Measurements from ENCODE around the gene TNKS1BP1. TPM values are rescaled to one million over a fixed set of nuclear protein-coding genes. Genes with fewer than 3 reads are reported as not detected.

TNKS1BP1 gene
- total RNA-seq, 1 experiment from 2014 or later, result 127 TPM

DNA sequence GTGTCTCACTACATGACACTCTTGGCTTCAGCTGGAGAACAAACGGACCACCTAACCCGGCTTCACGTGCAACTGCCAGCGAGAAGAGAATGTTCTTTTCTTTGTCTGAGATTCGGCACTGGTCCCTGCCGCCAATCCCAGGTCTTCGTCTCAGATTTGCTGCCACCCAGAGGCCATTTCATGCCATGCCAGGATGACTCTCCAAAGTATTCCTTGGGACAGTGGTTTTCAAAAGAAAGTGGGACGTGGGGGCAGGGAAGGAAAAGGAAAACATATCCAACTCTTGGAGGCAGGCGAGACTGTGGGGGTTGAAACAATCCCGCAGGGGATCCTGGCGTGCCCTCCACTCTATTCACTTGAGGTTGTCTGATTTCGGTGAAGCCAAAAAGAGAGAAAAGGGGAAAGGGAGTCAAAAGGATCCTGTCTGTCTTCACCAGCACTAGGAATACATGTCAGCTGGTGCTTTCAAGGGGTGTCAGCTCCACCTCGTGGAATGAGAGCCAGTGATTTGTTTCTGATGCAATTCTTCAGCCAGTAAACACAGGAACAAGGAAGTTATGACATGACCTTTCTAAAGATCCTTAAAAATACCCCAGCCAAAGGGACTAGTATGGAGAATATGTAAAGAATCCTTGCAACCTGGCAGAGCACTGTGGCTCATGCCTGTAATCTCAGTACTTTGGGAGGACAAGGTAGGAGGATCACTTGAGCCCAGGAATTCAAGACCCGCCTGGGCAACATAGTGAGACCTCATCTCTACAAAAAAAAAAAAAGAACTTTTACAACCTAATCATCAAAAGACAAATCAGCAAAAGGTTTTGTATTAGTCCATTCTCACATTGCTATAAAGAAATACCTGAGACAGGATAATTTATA, 46.7 kb downstream of the TNKS1BP1 start (continued):
- TF ChIP-seq, protein P1, sequence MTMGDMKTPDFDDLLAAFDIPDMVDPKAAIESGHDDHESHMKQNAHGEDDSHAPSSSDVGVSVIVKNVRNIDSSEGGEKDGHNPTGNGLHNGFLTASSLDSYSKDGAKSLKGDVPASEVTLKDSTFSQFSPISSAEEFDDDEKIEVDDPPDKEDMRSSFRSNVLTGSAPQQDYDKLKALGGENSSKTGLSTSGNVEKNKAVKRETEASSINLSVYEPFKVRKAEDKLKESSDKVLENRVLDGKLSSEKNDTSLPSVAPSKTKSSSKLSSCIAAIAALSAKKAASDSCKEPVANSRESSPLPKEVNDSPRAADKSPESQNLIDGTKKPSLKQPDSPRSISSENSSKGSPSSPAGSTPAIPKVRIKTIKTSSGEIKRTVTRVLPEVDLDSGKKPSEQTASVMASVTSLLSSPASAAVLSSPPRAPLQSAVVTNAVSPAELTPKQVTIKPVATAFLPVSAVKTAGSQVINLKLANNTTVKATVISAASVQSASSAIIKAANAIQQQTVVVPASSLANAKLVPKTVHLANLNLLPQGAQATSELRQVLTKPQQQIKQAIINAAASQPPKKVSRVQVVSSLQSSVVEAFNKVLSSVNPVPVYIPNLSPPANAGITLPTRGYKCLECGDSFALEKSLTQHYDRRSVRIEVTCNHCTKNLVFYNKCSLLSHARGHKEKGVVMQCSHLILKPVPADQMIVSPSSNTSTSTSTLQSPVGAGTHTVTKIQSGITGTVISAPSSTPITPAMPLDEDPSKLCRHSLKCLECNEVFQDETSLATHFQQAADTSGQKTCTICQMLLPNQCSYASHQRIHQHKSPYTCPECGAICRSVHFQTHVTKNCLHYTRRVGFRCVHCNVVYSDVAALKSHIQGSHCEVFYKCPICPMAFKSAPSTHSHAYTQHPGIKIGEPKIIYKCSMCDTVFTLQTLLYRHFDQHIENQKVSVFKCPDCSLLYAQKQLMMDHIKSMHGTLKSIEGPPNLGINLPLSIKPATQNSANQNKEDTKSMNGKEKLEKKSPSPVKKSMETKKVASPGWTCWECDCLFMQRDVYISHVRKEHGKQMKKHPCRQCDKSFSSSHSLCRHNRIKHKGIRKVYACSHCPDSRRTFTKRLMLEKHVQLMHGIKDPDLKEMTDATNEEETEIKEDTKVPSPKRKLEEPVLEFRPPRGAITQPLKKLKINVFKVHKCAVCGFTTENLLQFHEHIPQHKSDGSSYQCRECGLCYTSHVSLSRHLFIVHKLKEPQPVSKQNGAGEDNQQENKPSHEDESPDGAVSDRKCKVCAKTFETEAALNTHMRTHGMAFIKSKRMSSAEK (CRISPR knock-in tag; IDR thresholded peaks at IDR 0.05; ENCODE audit: borderline replicate concordance), result no peak
- TF ChIP-seq KAT7 (CRISPR knock-in tag; IDR thresholded peaks at IDR 0.05; ENCODE audit: borderline replicate concordance) (no peak), CBFB (CRISPR knock-in tag; IDR thresholded peaks at IDR 0.05; ENCODE audit: low read depth) (no peak)

DNA sequence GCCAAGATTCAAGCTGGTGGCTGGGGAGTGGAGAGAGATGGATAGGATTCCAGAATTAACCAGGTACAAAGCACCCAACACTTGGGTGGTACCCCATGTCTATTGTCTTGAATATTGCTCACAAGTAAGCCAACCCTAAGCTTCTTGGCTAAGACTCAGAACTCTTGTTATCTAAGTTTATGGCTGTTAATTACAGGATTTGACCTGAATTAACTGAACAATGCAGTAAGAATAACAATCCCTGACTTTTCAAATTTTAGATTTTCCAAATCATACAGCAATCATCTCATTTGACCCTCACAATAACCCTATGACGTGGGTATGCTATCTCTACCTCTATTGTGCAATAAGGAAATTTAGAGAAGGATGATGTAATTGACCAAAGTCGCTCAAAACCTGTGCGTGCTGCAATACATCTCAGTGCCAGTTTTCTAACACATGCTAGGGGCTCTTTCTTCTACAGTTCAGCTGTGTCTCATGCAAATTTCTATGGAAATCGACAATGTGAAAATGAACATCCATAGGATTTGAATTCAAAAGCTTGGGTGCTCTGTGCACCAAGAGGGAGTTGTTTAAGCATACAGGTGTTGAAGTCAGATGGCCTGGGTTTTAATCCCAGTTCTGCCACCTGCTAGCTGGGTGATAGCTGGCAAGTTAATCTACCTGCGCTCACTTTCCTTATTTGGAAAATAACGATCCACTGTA, 47.6 kb downstream of the TNKS1BP1 start:
- no peak overlapping the region for H3K27ac Mint-ChIP-seq
- H3K4me3 Mint-ChIP-seq, result no peak overlapping the region
- peaks cover 27% of the 10 kb centered on the region for H3K36me3 Mint-ChIP-seq
- no peak for ATAC-seq
- peaks cover 18% of the 10 kb centered on the region for H3K27me3 Mint-ChIP-seq (ENCODE audit: low read depth)
- H3K4me1 Mint-ChIP-seq, result peaks cover 20% of the 10 kb centered on the region
- POLR2A ChIA-PET, result no interaction called here
- CTCF ChIA-PET, result interaction anchor here (1.3 to 3.8 kb wide), 4 partner anchors 17 to 34 kb away, joined by 3 to 42 read pairs (median 5); no protein-coding TSS in a partner anchor
- H3K9me3 Mint-ChIP-seq, result peaks cover 40% of the 10 kb centered on the region
- no peak for DNase-seq (ENCODE audit: low spot score)
- TF ChIP-seq, protein P2, sequence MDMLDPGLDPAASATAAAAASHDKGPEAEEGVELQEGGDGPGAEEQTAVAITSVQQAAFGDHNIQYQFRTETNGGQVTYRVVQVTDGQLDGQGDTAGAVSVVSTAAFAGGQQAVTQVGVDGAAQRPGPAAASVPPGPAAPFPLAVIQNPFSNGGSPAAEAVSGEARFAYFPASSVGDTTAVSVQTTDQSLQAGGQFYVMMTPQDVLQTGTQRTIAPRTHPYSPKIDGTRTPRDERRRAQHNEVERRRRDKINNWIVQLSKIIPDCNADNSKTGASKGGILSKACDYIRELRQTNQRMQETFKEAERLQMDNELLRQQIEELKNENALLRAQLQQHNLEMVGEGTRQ (CRISPR knock-in tag; IDR thresholded peaks at IDR 0.05), result no peak
- TF ChIP-seq, protein P3, sequence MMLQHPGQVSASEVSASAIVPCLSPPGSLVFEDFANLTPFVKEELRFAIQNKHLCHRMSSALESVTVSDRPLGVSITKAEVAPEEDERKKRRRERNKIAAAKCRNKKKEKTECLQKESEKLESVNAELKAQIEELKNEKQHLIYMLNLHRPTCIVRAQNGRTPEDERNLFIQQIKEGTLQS (CRISPR knock-in tag; conservative IDR thresholded peaks at IDR 0.05), result no peak
- TF ChIP-seq FOXP1 (CRISPR knock-in tag; IDR thresholded peaks at IDR 0.05; ENCODE audit: borderline replicate concordance), result no peak
- no peak for TF ChIP-seq SMAD4 (CRISPR knock-in tag; IDR thresholded peaks at IDR 0.05)
- TF ChIP-seq, protein P1 (CRISPR knock-in tag; IDR thresholded peaks at IDR 0.05; ENCODE audit: borderline replicate concordance), result no peak
- no peak for TF ChIP-seq GABPB1 (CRISPR knock-in tag; IDR thresholded peaks at IDR 0.05)
- TF ChIP-seq ESRRA (CRISPR knock-in tag; IDR thresholded peaks at IDR 0.05; ENCODE audit: borderline replicate concordance), result no peak
- no peak for TF ChIP-seq FOXK1 (CRISPR knock-in tag; IDR thresholded peaks at IDR 0.05)
- TF ChIP-seq, protein P4, sequence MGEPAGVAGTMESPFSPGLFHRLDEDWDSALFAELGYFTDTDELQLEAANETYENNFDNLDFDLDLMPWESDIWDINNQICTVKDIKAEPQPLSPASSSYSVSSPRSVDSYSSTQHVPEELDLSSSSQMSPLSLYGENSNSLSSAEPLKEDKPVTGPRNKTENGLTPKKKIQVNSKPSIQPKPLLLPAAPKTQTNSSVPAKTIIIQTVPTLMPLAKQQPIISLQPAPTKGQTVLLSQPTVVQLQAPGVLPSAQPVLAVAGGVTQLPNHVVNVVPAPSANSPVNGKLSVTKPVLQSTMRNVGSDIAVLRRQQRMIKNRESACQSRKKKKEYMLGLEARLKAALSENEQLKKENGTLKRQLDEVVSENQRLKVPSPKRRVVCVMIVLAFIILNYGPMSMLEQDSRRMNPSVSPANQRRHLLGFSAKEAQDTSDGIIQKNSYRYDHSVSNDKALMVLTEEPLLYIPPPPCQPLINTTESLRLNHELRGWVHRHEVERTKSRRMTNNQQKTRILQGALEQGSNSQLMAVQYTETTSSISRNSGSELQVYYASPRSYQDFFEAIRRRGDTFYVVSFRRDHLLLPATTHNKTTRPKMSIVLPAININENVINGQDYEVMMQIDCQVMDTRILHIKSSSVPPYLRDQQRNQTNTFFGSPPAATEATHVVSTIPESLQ (CRISPR knock-in tag; IDR thresholded peaks at IDR 0.05), result no peak
- TF ChIP-seq EMX1 (CRISPR knock-in tag; IDR thresholded peaks at IDR 0.05), result no peak
- TF ChIP-seq, protein P5, sequence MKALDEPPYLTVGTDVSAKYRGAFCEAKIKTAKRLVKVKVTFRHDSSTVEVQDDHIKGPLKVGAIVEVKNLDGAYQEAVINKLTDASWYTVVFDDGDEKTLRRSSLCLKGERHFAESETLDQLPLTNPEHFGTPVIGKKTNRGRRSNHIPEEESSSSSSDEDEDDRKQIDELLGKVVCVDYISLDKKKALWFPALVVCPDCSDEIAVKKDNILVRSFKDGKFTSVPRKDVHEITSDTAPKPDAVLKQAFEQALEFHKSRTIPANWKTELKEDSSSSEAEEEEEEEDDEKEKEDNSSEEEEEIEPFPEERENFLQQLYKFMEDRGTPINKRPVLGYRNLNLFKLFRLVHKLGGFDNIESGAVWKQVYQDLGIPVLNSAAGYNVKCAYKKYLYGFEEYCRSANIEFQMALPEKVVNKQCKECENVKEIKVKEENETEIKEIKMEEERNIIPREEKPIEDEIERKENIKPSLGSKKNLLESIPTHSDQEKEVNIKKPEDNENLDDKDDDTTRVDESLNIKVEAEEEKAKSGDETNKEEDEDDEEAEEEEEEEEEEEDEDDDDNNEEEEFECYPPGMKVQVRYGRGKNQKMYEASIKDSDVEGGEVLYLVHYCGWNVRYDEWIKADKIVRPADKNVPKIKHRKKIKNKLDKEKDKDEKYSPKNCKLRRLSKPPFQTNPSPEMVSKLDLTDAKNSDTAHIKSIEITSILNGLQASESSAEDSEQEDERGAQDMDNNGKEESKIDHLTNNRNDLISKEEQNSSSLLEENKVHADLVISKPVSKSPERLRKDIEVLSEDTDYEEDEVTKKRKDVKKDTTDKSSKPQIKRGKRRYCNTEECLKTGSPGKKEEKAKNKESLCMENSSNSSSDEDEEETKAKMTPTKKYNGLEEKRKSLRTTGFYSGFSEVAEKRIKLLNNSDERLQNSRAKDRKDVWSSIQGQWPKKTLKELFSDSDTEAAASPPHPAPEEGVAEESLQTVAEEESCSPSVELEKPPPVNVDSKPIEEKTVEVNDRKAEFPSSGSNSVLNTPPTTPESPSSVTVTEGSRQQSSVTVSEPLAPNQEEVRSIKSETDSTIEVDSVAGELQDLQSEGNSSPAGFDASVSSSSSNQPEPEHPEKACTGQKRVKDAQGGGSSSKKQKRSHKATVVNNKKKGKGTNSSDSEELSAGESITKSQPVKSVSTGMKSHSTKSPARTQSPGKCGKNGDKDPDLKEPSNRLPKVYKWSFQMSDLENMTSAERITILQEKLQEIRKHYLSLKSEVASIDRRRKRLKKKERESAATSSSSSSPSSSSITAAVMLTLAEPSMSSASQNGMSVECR (CRISPR knock-in tag; IDR thresholded peaks at IDR 0.05; ENCODE audit: borderline replicate concordance), result no peak

All from WTC11 (cell line).